Neural progenitor cell (in vitro differentiated cells): ENCODE results near the gene SYNPO2L. TPM values are rescaled to one million over a fixed set of nuclear protein-coding genes. Genes with fewer than 3 reads are reported as not detected.

Experiments used
- DNase-seq: peaks from one replicate; pipeline ENCODE4 v3.0.0-alpha.2; 2016; ENCODE audit warnings: low spot score
- H2AFZ ChIP-seq: fragments of 200-600 bp; sonication (generic); replicated peaks from 2 replicates; pipeline ENCODE4 v1.6.1; 2016; ENCODE audit warnings: antibody characterized with exemption
- H3F3A ChIP-seq: fragments of 200-600 bp; sonication (generic); 2 replicates; pipeline ENCODE4 v1.6.1; 2016; ENCODE audit warnings: antibody characterized with exemption, low read depth
- H3K27ac ChIP-seq: fragments of 200-600 bp; sonication (generic); 2 replicates; pipeline ENCODE4 v1.5.1; 2016; ENCODE audit warnings: mild to moderate bottlenecking
- H3K27me3 ChIP-seq: fragments of 200-600 bp; sonication (generic); 2 replicates; pipeline ENCODE4 v1.6.1; 2016; ENCODE audit warnings: mild to moderate bottlenecking, moderate library complexity
- H3K36me3 ChIP-seq: fragments of 200-600 bp; sonication (generic); 2 replicates; pipeline ENCODE4 v1.5.1; 2016
- H3K4me1 ChIP-seq: fragments of 200-600 bp; sonication (generic); 2 replicates; pipeline ENCODE4 v1.6.1; 2016; ENCODE audit warnings: mixed run types
- H3K4me2 ChIP-seq: fragments of 200-600 bp; sonication (generic); 2 replicates; pipeline ENCODE4 v1.6.1; 2016
- H3K4me3 ChIP-seq: fragments of 200-600 bp; sonication (generic); 2 replicates; pipeline ENCODE4 v1.5.1; 2016
- H3K79me2 ChIP-seq: fragments of 200-600 bp; sonication (generic); 2 replicates; pipeline ENCODE4 v1.6.1; 2016; ENCODE audit warnings: low read depth
- H3K9ac ChIP-seq: fragments of 200-600 bp; sonication (generic); 2 replicates; pipeline ENCODE4 v1.6.1; 2016
- H3K9me3 ChIP-seq: fragments of 200-600 bp; sonication (generic); 2 replicates; pipeline ENCODE4 v1.5.1; 2016; ENCODE audit warnings: low read depth
- H4K20me1 ChIP-seq: fragments of 200-600 bp; sonication (generic); 2 replicates; pipeline ENCODE4 v1.6.1; 2016; ENCODE audit warnings: low read depth
- H3K27ac Mint-ChIP-seq: 3 replicates; pipeline ENCODE4 v1.8.0; 2021; ENCODE audit warnings: mixed read lengths
- H3K27me3 Mint-ChIP-seq: 2 replicates; pipeline ENCODE4 v1.8.0; 2022; ENCODE audit warnings: low read depth, mild to moderate bottlenecking, inconsistent platforms, moderate library complexity, mixed read lengths; ENCODE audit not compliant: insufficient read depth
- H3K36me3 Mint-ChIP-seq: 3 replicates; pipeline ENCODE4 v1.8.0; 2021; ENCODE audit warnings: mixed read lengths
- H3K4me1 Mint-ChIP-seq: 3 replicates; pipeline ENCODE4 v1.8.0; 2021; ENCODE audit warnings: mixed read lengths
- H3K4me3 Mint-ChIP-seq: 3 replicates; pipeline ENCODE4 v1.8.0; 2021; ENCODE audit warnings: mild to moderate bottlenecking, moderate library complexity, mixed read lengths
- H3K9me3 Mint-ChIP-seq: 3 replicates; pipeline ENCODE4 v1.8.0; 2020; ENCODE audit warnings: mixed read lengths
- EZH2 ChIP-seq: fragments of 200-600 bp; sonication (generic); IDR thresholded peaks from 2 replicates; pipeline ENCODE4 v1.6.1; 2017; ENCODE audit warnings: antibody characterized with exemption, mild to moderate bottlenecking, moderate library complexity
- EZH2phosphoT487 ChIP-seq: fragments of 200-600 bp; sonication (generic); IDR thresholded peaks from 2 replicates; pipeline ENCODE4 v1.6.1; 2017; ENCODE audit warnings: antibody characterized with exemption
- total RNA-seq: library from RNA; depleted of rRNA; stranded (reverse); fragments of >200 nt; gene quantifications from 2 replicates; pipeline ENCODE4 v1.2.3, GENCODE V29; 2015; ENCODE audit warnings: low replicate concordance
- TF ChIP-seq, protein P1 (sequence below): fragments of 200-600 bp; sonication (generic); IDR thresholded peaks from 2 replicates; pipeline ENCODE4 v1.5.1; 2017; ENCODE audit warnings: antibody characterized with exemption, mild to moderate bottlenecking

Gene SYNPO2L
- total RNA-seq, 1 donor from 2014 or later: 0.13 TPM

DNA sequence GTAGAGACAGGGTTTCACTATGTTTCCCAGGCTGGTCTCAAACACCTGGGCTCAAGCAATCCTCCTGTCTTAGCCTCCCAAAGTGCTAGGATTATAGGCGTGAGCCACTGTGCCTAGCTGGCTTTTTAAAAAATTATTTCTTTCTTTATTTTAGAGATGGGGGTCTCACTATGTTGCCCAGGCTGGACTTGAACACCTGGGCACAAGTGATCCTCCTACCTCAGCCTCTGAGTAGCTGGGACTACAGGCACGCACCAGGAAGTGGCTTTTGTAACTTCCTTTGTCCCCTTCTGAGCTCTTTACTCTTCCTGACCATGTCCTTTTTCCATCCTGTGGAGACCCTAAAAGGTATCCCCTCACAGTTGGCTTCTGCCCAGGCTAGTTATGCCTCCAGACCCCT lies 12.5 kb downstream of the SYNPO2L start:
- DNase-seq: no peak
- H3K4me1 Mint-ChIP-seq: peaks cover 13% of the 10 kb centered on the region
- Histone ChIP-seq H3K4me3 (no peak overlapping the region), H3K36me3 (no peaks in the 10 kb centered on the region), H3K4me1 (no peaks in the 10 kb centered on the region), H3K9me3 (no peaks in the 10 kb centered on the region), H2AFZ (no peak overlapping the region), H3K27me3 (no peaks in the 10 kb centered on the region), H3K9ac (no peak overlapping the region), H3K4me2 (no peak overlapping the region), H3F3A (no peaks in the 10 kb centered on the region), H4K20me1 (no peaks in the 10 kb centered on the region), H3K79me2 (no peaks in the 10 kb centered on the region), H3K27ac (no peak overlapping the region)
- no peaks in the 10 kb centered on the region for H3K36me3 Mint-ChIP-seq
- no peaks in the 10 kb centered on the region for H3K9me3 Mint-ChIP-seq
- no peak overlapping the region for H3K4me3 Mint-ChIP-seq
- H3K27me3 Mint-ChIP-seq: peaks cover 2% of the 10 kb centered on the region
- TF ChIP-seq, protein P1, sequence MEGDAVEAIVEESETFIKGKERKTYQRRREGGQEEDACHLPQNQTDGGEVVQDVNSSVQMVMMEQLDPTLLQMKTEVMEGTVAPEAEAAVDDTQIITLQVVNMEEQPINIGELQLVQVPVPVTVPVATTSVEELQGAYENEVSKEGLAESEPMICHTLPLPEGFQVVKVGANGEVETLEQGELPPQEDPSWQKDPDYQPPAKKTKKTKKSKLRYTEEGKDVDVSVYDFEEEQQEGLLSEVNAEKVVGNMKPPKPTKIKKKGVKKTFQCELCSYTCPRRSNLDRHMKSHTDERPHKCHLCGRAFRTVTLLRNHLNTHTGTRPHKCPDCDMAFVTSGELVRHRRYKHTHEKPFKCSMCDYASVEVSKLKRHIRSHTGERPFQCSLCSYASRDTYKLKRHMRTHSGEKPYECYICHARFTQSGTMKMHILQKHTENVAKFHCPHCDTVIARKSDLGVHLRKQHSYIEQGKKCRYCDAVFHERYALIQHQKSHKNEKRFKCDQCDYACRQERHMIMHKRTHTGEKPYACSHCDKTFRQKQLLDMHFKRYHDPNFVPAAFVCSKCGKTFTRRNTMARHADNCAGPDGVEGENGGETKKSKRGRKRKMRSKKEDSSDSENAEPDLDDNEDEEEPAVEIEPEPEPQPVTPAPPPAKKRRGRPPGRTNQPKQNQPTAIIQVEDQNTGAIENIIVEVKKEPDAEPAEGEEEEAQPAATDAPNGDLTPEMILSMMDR: no peak
- TF ChIP-seq EZH2phosphoT487 (no peak), EZH2 (no peak)
- no peak overlapping the region for H3K27ac Mint-ChIP-seq

DNA sequence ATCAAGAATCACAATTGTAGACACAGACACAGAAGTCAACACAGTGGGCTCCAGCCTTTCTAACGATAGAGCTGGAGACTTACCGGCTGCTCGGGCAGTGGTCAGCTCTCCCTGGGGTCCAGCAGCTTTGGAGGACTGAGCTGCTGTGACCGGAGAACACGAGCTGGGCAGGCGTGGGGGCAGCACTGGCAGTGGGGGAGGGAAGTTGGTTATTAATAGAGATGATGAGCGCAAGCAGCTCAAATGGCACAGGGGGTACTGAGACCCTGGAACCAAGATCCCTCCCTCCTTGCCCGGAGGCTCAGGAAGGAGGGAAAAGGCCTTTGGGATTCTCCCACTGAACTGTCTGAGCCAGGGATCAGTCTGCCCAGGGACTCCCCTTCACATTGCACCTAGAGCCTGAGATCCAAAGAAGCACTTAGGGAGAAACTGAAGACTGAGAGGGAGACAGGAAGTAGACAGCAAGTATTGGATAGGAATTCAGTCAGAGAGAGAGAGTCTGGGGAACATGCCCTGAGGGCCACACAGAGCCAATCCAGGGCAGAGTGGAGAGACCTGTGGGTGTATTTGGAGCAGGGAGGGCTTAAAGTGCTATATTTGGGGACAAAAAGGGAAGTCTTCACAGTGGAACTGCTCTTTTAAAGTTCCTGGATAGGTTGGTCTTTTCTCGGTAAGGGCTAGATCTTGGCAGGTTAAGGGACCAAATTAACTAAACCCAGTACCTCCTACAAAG lies 14.3 kb downstream of the SYNPO2L start, which contains the start of gene MYOZ1:
Gene MYOZ1, minus strand, starts transcription at position 147 of the 733 bp plus-strand sequence. CDS start 1,457 bp downstream, outside the sequence.
- Histone ChIP-seq H3K4me3 (no peak within 1 kb of the TSS), H3K4me2 (no peak within 1 kb of the TSS), H3F3A (no peaks in the 10 kb centered on the region), H2AFZ (peak within 1 kb of the TSS; percentile 65), H3K27me3 (no peaks in the 10 kb centered on the region), H3K9ac (no peak within 1 kb of the TSS), H4K20me1 (no peaks in the 10 kb centered on the region), H3K27ac (no peak within 1 kb of the TSS), H3K9me3 (no peaks in the 10 kb centered on the region), H3K79me2 (no peaks in the 10 kb centered on the region), H3K4me1 (no peaks in the 10 kb centered on the region), H3K36me3 (no peaks in the 10 kb centered on the region)
- H3K9me3 Mint-ChIP-seq: no peaks in the 10 kb centered on the region
- DNase-seq: no peak
- H3K4me3 Mint-ChIP-seq: no peak within 1 kb of the TSS
- TF ChIP-seq EZH2phosphoT487: no peak
- no peak for TF ChIP-seq EZH2
- TF ChIP-seq, protein P1: no peak
- peak within 1 kb of the TSS; percentile 16 for H3K27ac Mint-ChIP-seq
- H3K27me3 Mint-ChIP-seq: peaks cover 2% of the 10 kb centered on the region
- H3K36me3 Mint-ChIP-seq: no peaks in the 10 kb centered on the region
- H3K4me1 Mint-ChIP-seq: peaks cover 6% of the 10 kb centered on the region

DNA sequence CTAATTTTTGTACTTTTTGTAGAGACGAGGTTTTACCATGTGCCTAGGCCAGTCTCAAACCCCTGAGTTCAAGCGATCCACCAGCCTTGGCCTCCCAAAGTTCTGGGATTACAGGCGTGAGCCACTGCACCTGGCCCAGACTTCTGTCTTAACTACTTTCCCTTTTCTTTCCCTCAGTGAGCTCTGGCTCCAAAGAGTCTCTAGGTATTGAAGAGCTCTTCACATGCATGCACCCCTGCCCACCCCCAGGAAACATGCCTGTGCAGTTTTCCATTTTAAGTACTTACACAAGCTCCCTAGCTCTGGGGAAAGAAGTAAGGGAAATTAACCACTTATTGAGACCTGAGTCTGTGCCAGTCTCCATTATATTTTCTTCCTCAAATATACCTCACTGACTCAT lies 16.5 kb downstream of the SYNPO2L start:
- H3K27ac Mint-ChIP-seq: no peak overlapping the region
- H3K36me3 ChIP-seq: no peaks in the 10 kb centered on the region
- DNase-seq: no peak
- H3K4me1 ChIP-seq: no peaks in the 10 kb centered on the region
- H4K20me1 ChIP-seq: no peaks in the 10 kb centered on the region
- no peak overlapping the region for H3K4me2 ChIP-seq
- no peak overlapping the region for H2AFZ ChIP-seq
- H3K9me3 ChIP-seq: no peaks in the 10 kb centered on the region
- H3K4me3 ChIP-seq: no peak overlapping the region
- peaks cover 7% of the 10 kb centered on the region for H3K27me3 Mint-ChIP-seq
- H3K36me3 Mint-ChIP-seq: no peaks in the 10 kb centered on the region
- no peaks in the 10 kb centered on the region for H3K9me3 Mint-ChIP-seq
- H3K27ac ChIP-seq: no peak overlapping the region
- H3K27me3 ChIP-seq: no peaks in the 10 kb centered on the region
- no peak overlapping the region for H3K4me3 Mint-ChIP-seq
- H3F3A ChIP-seq: no peaks in the 10 kb centered on the region
- no peaks in the 10 kb centered on the region for H3K79me2 ChIP-seq
- TF ChIP-seq, protein P1: no peak
- H3K9ac ChIP-seq: no peak overlapping the region
- peaks cover 2% of the 10 kb centered on the region for H3K4me1 Mint-ChIP-seq
